ENCODE data around the gene POLR3A.

DNA sequence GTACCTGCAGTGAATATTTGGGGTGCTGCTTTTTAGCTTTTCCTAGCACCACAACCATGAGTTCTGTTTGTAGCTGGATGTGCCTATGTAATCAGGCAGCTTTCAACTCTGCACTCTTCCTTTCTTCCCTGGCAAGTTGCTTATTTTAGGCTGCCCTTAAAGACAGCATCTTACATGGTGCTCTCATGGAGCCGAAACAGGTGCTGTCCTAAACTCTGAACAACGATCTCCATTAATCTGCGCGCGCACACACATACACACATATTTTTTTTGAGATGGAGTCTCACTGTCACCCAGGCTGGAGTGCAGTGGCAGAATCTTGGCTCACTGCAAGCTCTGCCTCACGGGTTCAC lies 13.4 kb upstream of the POLR3A start:
- TF ChIP-seq, protein P1, sequence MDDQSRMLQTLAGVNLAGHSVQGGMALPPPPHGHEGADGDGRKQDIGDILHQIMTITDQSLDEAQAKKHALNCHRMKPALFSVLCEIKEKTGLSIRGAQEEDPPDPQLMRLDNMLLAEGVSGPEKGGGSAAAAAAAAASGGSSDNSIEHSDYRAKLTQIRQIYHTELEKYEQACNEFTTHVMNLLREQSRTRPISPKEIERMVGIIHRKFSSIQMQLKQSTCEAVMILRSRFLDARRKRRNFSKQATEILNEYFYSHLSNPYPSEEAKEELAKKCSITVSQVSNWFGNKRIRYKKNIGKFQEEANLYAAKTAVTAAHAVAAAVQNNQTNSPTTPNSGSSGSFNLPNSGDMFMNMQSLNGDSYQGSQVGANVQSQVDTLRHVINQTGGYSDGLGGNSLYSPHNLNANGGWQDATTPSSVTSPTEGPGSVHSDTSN (CRISPR knock-in tag; IDR thresholded peaks at IDR 0.05; ENCODE audit: borderline replicate concordance), result no peak
- TF ChIP-seq NCOR1 (IDR thresholded peaks at IDR 0.05; ENCODE audit: borderline replicate concordance, low read length) (no peak), ZKSCAN1 (IDR thresholded peaks at IDR 0.05; ENCODE audit: low read length) (no peak), ZFP1 (CRISPR knock-in tag; IDR thresholded peaks at IDR 0.05) (no peak), ZSCAN25 (CRISPR knock-in tag; IDR thresholded peaks at IDR 0.05) (no peak), ZSCAN12 (CRISPR knock-in tag; IDR thresholded peaks at IDR 0.05) (no peak), NR2F2 (IDR thresholded peaks at IDR 0.05; ENCODE audit: borderline replicate concordance, low read depth) (no peak), SAFB2 (CRISPR knock-in tag; IDR thresholded peaks at IDR 0.05; ENCODE audit: borderline replicate concordance, low read depth) (no peak), XRCC5 (optimal IDR thresholded peaks at IDR 0.05; ENCODE audit: low read length) (no peak), MAFF (IDR thresholded peaks at IDR 0.05; ENCODE audit: low read depth, low read length) (no peak), HES4 (CRISPR knock-in tag; IDR thresholded peaks at IDR 0.05; ENCODE audit: borderline replicate concordance) (no peak)
- TF ChIP-seq, protein P2, sequence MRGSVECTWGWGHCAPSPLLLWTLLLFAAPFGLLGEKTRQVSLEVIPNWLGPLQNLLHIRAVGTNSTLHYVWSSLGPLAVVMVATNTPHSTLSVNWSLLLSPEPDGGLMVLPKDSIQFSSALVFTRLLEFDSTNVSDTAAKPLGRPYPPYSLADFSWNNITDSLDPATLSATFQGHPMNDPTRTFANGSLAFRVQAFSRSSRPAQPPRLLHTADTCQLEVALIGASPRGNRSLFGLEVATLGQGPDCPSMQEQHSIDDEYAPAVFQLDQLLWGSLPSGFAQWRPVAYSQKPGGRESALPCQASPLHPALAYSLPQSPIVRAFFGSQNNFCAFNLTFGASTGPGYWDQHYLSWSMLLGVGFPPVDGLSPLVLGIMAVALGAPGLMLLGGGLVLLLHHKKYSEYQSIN (CRISPR knock-in tag; IDR thresholded peaks at IDR 0.05; ENCODE audit: borderline replicate concordance), result no peak
- TF ChIP-seq, protein P3, sequence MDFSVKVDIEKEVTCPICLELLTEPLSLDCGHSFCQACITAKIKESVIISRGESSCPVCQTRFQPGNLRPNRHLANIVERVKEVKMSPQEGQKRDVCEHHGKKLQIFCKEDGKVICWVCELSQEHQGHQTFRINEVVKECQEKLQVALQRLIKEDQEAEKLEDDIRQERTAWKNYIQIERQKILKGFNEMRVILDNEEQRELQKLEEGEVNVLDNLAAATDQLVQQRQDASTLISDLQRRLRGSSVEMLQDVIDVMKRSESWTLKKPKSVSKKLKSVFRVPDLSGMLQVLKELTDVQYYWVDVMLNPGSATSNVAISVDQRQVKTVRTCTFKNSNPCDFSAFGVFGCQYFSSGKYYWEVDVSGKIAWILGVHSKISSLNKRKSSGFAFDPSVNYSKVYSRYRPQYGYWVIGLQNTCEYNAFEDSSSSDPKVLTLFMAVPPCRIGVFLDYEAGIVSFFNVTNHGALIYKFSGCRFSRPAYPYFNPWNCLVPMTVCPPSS (IDR thresholded peaks at IDR 0.05), result no peak
